Tibial nerve (tissue), 4 donors: ENCODE measurements around the gene LSM8. TPM values are rescaled to one million over a fixed set of nuclear protein-coding genes. Genes with fewer than 3 reads are reported as not detected.
A peak's percentile ranks its signal among the peaks of the same experiment; 100 is the strongest.
"Not testable (repeated sequence)": the region's sequence is repeated elsewhere in the genome, so short reads cannot be mapped to it uniquely, and the experiment has no call there.

Experiments used
- DNase-seq, 2 donors: peaks; one replicate each; pipeline ENCODE4 v3.0.0-alpha.2; 2019; ENCODE audit warnings: low spot score in 2 of 2
- H3K27ac ChIP-seq, 4 donors: fragments of 200-600 bp; sonication (generic) in 3 of 4; one replicate each; pipeline ENCODE4 v1.5.1; 2017 to 2019; ENCODE audit warnings: mild to moderate bottlenecking in 1 of 4
- H3K27me3 ChIP-seq, 2 donors: fragments of 200-600 bp; sonication (generic) in 1 of 2; one replicate each; pipeline versions ENCODE4 v1.5.1 to v1.6.0; 2017 to 2019
- H3K36me3 ChIP-seq, 3 donors: fragments of 200-600 bp; sonication (generic); one replicate each; pipeline ENCODE4 v1.5.1; 2018 to 2019
- H3K4me1 ChIP-seq, 4 donors: fragments of 200-600 bp; sonication (generic) in 3 of 4; one replicate each; pipeline ENCODE4 v1.5.1; 2017 to 2019
- H3K4me3 ChIP-seq, 4 donors: fragments of 200-600 bp; sonication (generic) in 3 of 4; one replicate each; pipeline ENCODE4 v1.5.1; 2017 to 2019; ENCODE audit warnings: mild to moderate bottlenecking in 1 of 4, moderate library complexity in 1 of 4
- H3K9me3 ChIP-seq, 4 donors: fragments of 200-600 bp; sonication (generic) in 3 of 4; one replicate each; pipeline ENCODE4 v1.5.1; 2017 to 2019
- CTCF ChIP-seq, 5 experiments: fragments of 200-600 bp in 3 of 5; fragments of 450-650 bp in 2 of 5; sonication (generic) in 3 of 5; IDR thresholded peaks; one replicate each; pipeline ENCODE4 v1.5.1; 2016 to 2019; ENCODE audit warnings: antibody characterized with exemption in 5 of 5, mild to moderate bottlenecking in 3 of 5, moderate library complexity in 2 of 5
- EP300 ChIP-seq, 2 donors: sonication (generic); formaldehyde crosslinking; IDR thresholded peaks; one replicate each; pipeline ENCODE4 v1.6.1; 2017; ENCODE audit warnings: antibody characterized with exemption in 2 of 2, mild to moderate bottlenecking in 1 of 2
- POLR2A ChIP-seq, 2 donors: fragments of 450-650 bp; IDR thresholded peaks; one replicate each; pipeline ENCODE4 v1.6.1; 2017; ENCODE audit warnings: antibody characterized with exemption in 2 of 2, mild to moderate bottlenecking in 2 of 2, moderate library complexity in 2 of 2
- WGBS, 2 donors: methylation state at CpG; one replicate each; pipeline ENCODE4 v1.1.5; 2018; 5-methylcytosine and 5-hydroxymethylcytosine counted together
- total RNA-seq, 4 donors: library from RNA; depleted of rRNA; stranded (reverse); fragments of >200 nt; gene quantifications; one replicate each; pipeline ENCODE4 v1.1.0, GENCODE V29; 2016

The LSM8 gene
- 10 to 100 TPM; 18.6 to 32.9 (median 27.8) TPM for total RNA-seq

GRCh38 chr7:118183786-118184564 is at the start of gene LSM8:
LSM8 (plus strand) TSS chr7:118184164; CDS start chr7:118184224, 60 bp downstream.
- no peaks in the 10 kb centered on the region for H3K27me3 ChIP-seq
- H3K4me3 ChIP-seq, result peak within 1 kb of the TSS; percentile 73 to 92 (median 84)
- TF ChIP-seq CTCF (IDR thresholded peaks at IDR 0.05), result peak in 2 of 5 experiments; percentile 10 to 37
- TF ChIP-seq EP300 (IDR thresholded peaks at IDR 0.05), result peak; percentile 33 to 94
- peak; percentile 63 to 75 for TF ChIP-seq POLR2A (IDR thresholded peaks at IDR 0.05)
- peaks cover 0 to 40% (median 18%) of the 10 kb centered on the region in 4 donors for H3K4me1 ChIP-seq
- DNase-seq, result peak; percentile 93 to 94
- WGBS, 2 donors, result 0 to 1% methylated on average over 49 to 61 of the region's 62 CpGs
- peaks cover 0 to 14% (median 0%) of the 10 kb centered on the region in 3 donors for H3K36me3 ChIP-seq
- H3K27ac ChIP-seq, result peak within 1 kb of the TSS; percentile 73 to 95 (median 92)
- H3K9me3 ChIP-seq, result no peaks in the 10 kb centered on the region

- not testable (repeated sequence) for DNase-seq, H3K27me3 ChIP-seq, H3K36me3 ChIP-seq, H3K4me1 ChIP-seq, H3K4me3 ChIP-seq, H3K9me3 ChIP-seq, H3K27ac ChIP-seq
Measured at GRCh38 chr7:118134420-118134819, 49.5 kb upstream of the LSM8 start.

GRCh38 chr7:118140468-118140867 is 43.5 kb upstream of the LSM8 start:
- DNase-seq, result no peak
- H3K27ac ChIP-seq, result no peak overlapping the region
- no peak overlapping the region for H3K4me3 ChIP-seq
- no peaks in the 10 kb centered on the region for H3K9me3 ChIP-seq
- H3K27me3 ChIP-seq, result no peaks in the 10 kb centered on the region
- H3K36me3 ChIP-seq, result no peaks in the 10 kb centered on the region
- no peaks in the 10 kb centered on the region for H3K4me1 ChIP-seq
- no peak for TF ChIP-seq POLR2A (IDR thresholded peaks at IDR 0.05)
- no peak for TF ChIP-seq EP300 (IDR thresholded peaks at IDR 0.05)
- no peak for TF ChIP-seq CTCF (IDR thresholded peaks at IDR 0.05)
- WGBS, 2 donors, result 53 to 57% methylated on average over 1 of the region's 1 CpG

GRCh38 chr7:118142012-118142411 is 42.0 kb upstream of the LSM8 start:
- no peak for DNase-seq
- H3K9me3 ChIP-seq, result no peaks in the 10 kb centered on the region
- no peak overlapping the region for H3K27ac ChIP-seq
- no peaks in the 10 kb centered on the region for H3K36me3 ChIP-seq
- no peak overlapping the region for H3K4me3 ChIP-seq
- no peaks in the 10 kb centered on the region for H3K4me1 ChIP-seq
- H3K27me3 ChIP-seq, result no peaks in the 10 kb centered on the region
- WGBS, 2 donors, result 84 to 96% methylated on average over 1 of the region's 1 CpG
- TF ChIP-seq EP300 (IDR thresholded peaks at IDR 0.05) (no peak), CTCF (IDR thresholded peaks at IDR 0.05) (no peak), POLR2A (IDR thresholded peaks at IDR 0.05) (no peak)

GRCh38 chr7:118148930-118149329 is 35.0 kb upstream of the LSM8 start:
- TF ChIP-seq POLR2A (IDR thresholded peaks at IDR 0.05), result no peak
- no peak for TF ChIP-seq EP300 (IDR thresholded peaks at IDR 0.05)
- TF ChIP-seq CTCF (IDR thresholded peaks at IDR 0.05), result no peak
- H3K4me1 ChIP-seq, result no peaks in the 10 kb centered on the region
- no peak overlapping the region for H3K27ac ChIP-seq
- no peaks in the 10 kb centered on the region for H3K27me3 ChIP-seq
- DNase-seq, result no peak
- no peaks in the 10 kb centered on the region for H3K36me3 ChIP-seq
- H3K9me3 ChIP-seq, result no peaks in the 10 kb centered on the region
- no peak overlapping the region for H3K4me3 ChIP-seq
- 58 to 66% methylated on average over 2 of the region's 2 CpGs for WGBS, 2 donors
